GM12878 (cell line): ENCODE data around the gene RABL6. TPM values are rescaled to one million over a fixed set of nuclear protein-coding genes. Genes with fewer than 3 reads are reported as not detected.

Experiments
- ATAC-seq: fragments of 200-7000 bp; cut with Tn5 transposase; 3 replicates; pipeline ENCODE4 v1.9.1; 2020; ENCODE audit warnings: mild to moderate bottlenecking, moderate library complexity
- BruUV-seq: library from RNA; stranded (reverse); fragments of 400-500 nt; replicated peaks from 2 replicates; lab custom pipeline; 2021; lab: Mats Ljungman, UMichigan
- CTCF ChIA-PET: fragments of 300-600 bp; sonication (Branson Sonifier 250); formaldehyde crosslinking; extraction: SDS; loops from one replicate; lab custom pipeline; 2021; ENCODE audit warnings: inconsistent platforms; lab: Yijun Ruan, JAX
- POLR2A ChIA-PET: fragments of 350-600 bp; formaldehyde crosslinking; extraction: SDS; loops from one replicate; lab custom pipeline; 2021; ENCODE audit warnings: inconsistent platforms; lab: Charles Lee
- RAD21 ChIA-PET: fragments of 300-600 bp; sonication (Branson Sonifier 250); formaldehyde crosslinking; loops from one replicate; lab custom pipeline; 2023; ENCODE audit warnings: antibody characterized with exemption; ENCODE audit not compliant: unreplicated experiment; lab: Charles Lee
- SMC1A ChIA-PET: fragments of 300-600 bp; sonication (Branson Sonifier 250); formaldehyde crosslinking; loops from one replicate; lab custom pipeline; 2023; ENCODE audit not compliant: unreplicated experiment, uncharacterized antibody; lab: Charles Lee
- DNase-seq: peaks from one replicate; pipeline ENCODE4 v3.0.0-alpha.2; 2011; ENCODE audit warnings: low read depth, low spot score
- FAIRE-seq: peaks from 3 replicates; lab custom pipeline; 2011; peaks lifted over from hg19 to GRCh38; lab: Jason Lieb, UNC
- H2AFZ ChIP-seq: 2 replicates; pipeline ENCODE4 v1.6.0; 2011; ENCODE audit warnings: low read depth, low read length, control low read depth; ENCODE audit not compliant: control insufficient read depth
- H3K27ac ChIP-seq: 2 replicates; pipeline ENCODE4 v1.5.1; 2011; ENCODE audit warnings: control low read depth; ENCODE audit not compliant: control insufficient read depth, insufficient read depth
- H3K27me3 ChIP-seq, 2 experiments: replicated peaks in 1 of 2; 2 replicates each; pipeline versions ENCODE4 v1.6.0 to v1.6.1; 2011; ENCODE audit warnings: low read length in 1 of 2; ENCODE audit not compliant: control insufficient read depth in 2 of 2, insufficient read depth in 2 of 2
- H3K36me3 ChIP-seq, 2 experiments: 2 replicates each; pipeline ENCODE4 v1.5.1; 2011; ENCODE audit warnings: low read length in 1 of 2; ENCODE audit not compliant: control insufficient read depth in 2 of 2, insufficient read depth in 2 of 2
- H3K4me1 ChIP-seq: 2 replicates; pipeline ENCODE4 v1.6.1; 2011; ENCODE audit warnings: mild to moderate bottlenecking, low read length, moderate library complexity, mixed read lengths; ENCODE audit not compliant: control insufficient read depth, insufficient read depth
- H3K4me2 ChIP-seq: 2 replicates; pipeline ENCODE4 v1.6.0; 2011; ENCODE audit warnings: control low read depth; ENCODE audit not compliant: control insufficient read depth, insufficient read depth
- H3K4me3 ChIP-seq: fragments of 200-600 bp; sonication (generic); 2 replicates; pipeline ENCODE4 v1.5.1; 2016
- H3K79me2 ChIP-seq: 2 replicates; pipeline ENCODE4 v1.6.0; 2011; ENCODE audit warnings: low read length; ENCODE audit not compliant: control insufficient read depth, insufficient read depth
- H3K9ac ChIP-seq: 2 replicates; pipeline ENCODE4 v1.8.0; 2011; ENCODE audit warnings: low read length, control low read depth, mixed read lengths; ENCODE audit not compliant: control insufficient read depth, insufficient read depth
- H3K9me3 ChIP-seq: replicated peaks from 3 replicates; pipeline ENCODE4 v1.5.1; 2011; ENCODE audit warnings: mild to moderate bottlenecking, low read length; ENCODE audit not compliant: control insufficient read depth, insufficient read depth
- H4K20me1 ChIP-seq: 2 replicates; pipeline ENCODE4 v1.6.0; 2011; ENCODE audit not compliant: control insufficient read depth, insufficient read depth
- CEBPZ ChIP-seq: fragments of 150-350 bp; IDR thresholded peaks from 2 replicates; pipeline ENCODE4 v1.6.1; 2016; ENCODE audit warnings: low read depth, low read length
- FOS ChIP-seq: IDR thresholded peaks from 3 replicates; pipeline ENCODE4 v1.6.1; 2011; ENCODE audit warnings: borderline replicate concordance; ENCODE audit not compliant: insufficient read length; ENCODE audit errors: extremely low read depth
- GABPA ChIP-seq: IDR thresholded peaks from 2 replicates; pipeline ENCODE4 v1.6.1; 2014; ENCODE audit warnings: antibody characterized with exemption, low read depth, mild to moderate bottlenecking, inconsistent platforms
- NKRF ChIP-seq: fragments of 450-650 bp; conservative IDR thresholded peaks from 2 replicates; pipeline ENCODE4 v1.6.1; 2017; ENCODE audit warnings: mild to moderate bottlenecking, moderate library complexity
- PAX5 ChIP-seq: IDR thresholded peaks from 2 replicates; pipeline ENCODE4 v1.6.1; 2011; ENCODE audit warnings: low read depth, low read length, borderline replicate concordance
- RELA ChIP-seq: fragments of 450-650 bp; IDR thresholded peaks from 2 replicates; pipeline ENCODE4 v1.8.0; 2014; ENCODE audit warnings: borderline replicate concordance; ENCODE audit not compliant: partially characterized antibody
- RFX5 ChIP-seq: IDR thresholded peaks from 2 replicates; pipeline ENCODE4 v1.6.1; 2011; ENCODE audit warnings: low read depth, low read length, improper control_type of control experiment
- USF1 ChIP-seq: IDR thresholded peaks from 2 replicates; pipeline ENCODE4 v1.6.1; 2011; ENCODE audit warnings: borderline replicate concordance, low read depth, mild to moderate bottlenecking, moderate library complexity, mixed read lengths, low read length; ENCODE audit not compliant: insufficient read depth; ENCODE audit errors: extremely low read length
- ZBED1 ChIP-seq: IDR thresholded peaks from 2 replicates; pipeline ENCODE4 v1.6.1; 2016; ENCODE audit warnings: borderline replicate concordance
- ZNF384 ChIP-seq: IDR thresholded peaks from 2 replicates; pipeline ENCODE4 v1.6.1; 2012; ENCODE audit warnings: low read depth, mild to moderate bottlenecking, low read length, improper control_type of control experiment, borderline replicate concordance
- WGBS: methylation state at CpG from one replicate; pipeline ENCODE4 v1.1.6; 2016; ENCODE audit warnings: low lambda C conversion rate; ENCODE audit not compliant: insufficient replicate concordance, insufficient coverage; ENCODE audit errors: missing lambda C conversion rate; 5-methylcytosine and 5-hydroxymethylcytosine counted together
- in situ Hi-C: fragments of 300-500 bp; cut with MboI; formaldehyde crosslinking; loops from 9 replicates; pipeline ENCODE4 v1.14.3; 2018; ENCODE audit warnings: mixed read lengths
- intact Hi-C: fragments of 100-400 bp; cut with micrococcal nuclease; formaldehyde crosslinking; loops from one replicate; pipeline ENCODE4 v1.14.2; 2022; ENCODE audit not compliant: unreplicated experiment
- polyA plus RNA-seq, 11 experiments: library from polyadenylated mRNA; depleted of rRNA in 4 of 11; unstranded in 6 of 11; stranded (reverse) in 5 of 11; fragments of >200 nt; fragmentation: Nextera tagmentation in 4 of 11; fragmentation: Illumina TruSeq in 1 of 11; extraction: Ambion mirVana in 4 of 11; extraction: Trizol in 1 of 11; gene quantifications; 1 replicate in 1 of 11; 2 replicates in 10 of 11; pipeline versions ENCODE4 v1.2.1 to v1.2.3, GENCODE V29; 2011 to 2016; ENCODE audit warnings: inconsistent platforms in 2 of 11, missing spikeins in 2 of 11, low read depth in 1 of 11
- total RNA-seq, 4 experiments: library from RNA; depleted of rRNA in 3 of 4; stranded (reverse); fragments of >200 nt in 3 of 4; fragmentation: Illumina TruSeq in 1 of 4; extraction: Trizol in 1 of 4; gene quantifications; 2 replicates each; pipeline versions ENCODE4 v1.2.1 to v1.2.3, GENCODE V29; 2013 to 2021

The RABL6 gene
- total and polyA plus RNA-seq, 10 of the 15 experiments (the other 5 are each of a cell fraction or from before 2014, with no cell fraction given), result 1.4 to 134 (median 42.7) TPM

- CTCF ChIA-PET, result interaction anchor here (0.7 kb wide), 1 partner anchor 55 kb away, joined by 3 read pairs; no protein-coding TSS in a partner anchor
- no TSS peak for BruUV-seq
- Histone ChIP-seq H3K36me3 (peaks cover 0 to 7% of the 10 kb centered on the region in 2 experiments; a peak in 2 of 4 replicates), H3K4me2 (no peak overlapping the region), H3K79me2 (no peaks in the 10 kb centered on the region), H3K4me3 (no peak overlapping the region), H3K27me3 (no peaks in the 10 kb centered on the region), H3K4me1 (no peaks in the 10 kb centered on the region), H2AFZ (no peak overlapping the region), H3K9ac (no peak overlapping the region), H3K27ac (no peak overlapping the region)
- SMC1A ChIA-PET, result no interaction called here
- 75% methylated on average over 15 of the region's 15 CpGs for WGBS
- RAD21 ChIA-PET, result no interaction called here
- DNase-seq (no peak), ATAC-seq (no peak), FAIRE-seq (no peak)
- POLR2A ChIA-PET, result interaction anchor here (0.8 kb wide), 1 partner anchor 17 kb away, joined by 5 read pairs; no protein-coding TSS in a partner anchor
- in situ Hi-C loops, result no loop called here
- TF ChIP-seq NKRF, result no peak
- no peak for TF ChIP-seq ZNF384
- no peak for TF ChIP-seq RFX5
- no peak for TF ChIP-seq FOS
- no peak for TF ChIP-seq PAX5
- no peak for TF ChIP-seq GABPA
- TF ChIP-seq RELA, result no peak
- no peak for TF ChIP-seq ZBED1
- TF ChIP-seq CEBPZ, result no peak
- TF ChIP-seq USF1, result no peak
- TF ChIP-seq, all 136 proteins: peak for 0
- H4K20me1 ChIP-seq, result no peaks in the 10 kb centered on the region
- intact Hi-C loops, result no loop called here
- H3K9me3 ChIP-seq, result no peaks in the 10 kb centered on the region
Observed at GRCh38 chr9:136856079-136856476, 48.3 kb downstream of the RABL6 start.
